Mucosa of descending colon (tissue), 3 donors: Measurements from ENCODE around the gene CCDC187. TPM values are rescaled to one million over a fixed set of nuclear protein-coding genes. Genes with fewer than 3 reads are reported as not detected.

Experiments used
- ATAC-seq: fragments of 200-7000 bp; cut with Tn5 transposase; one replicate; pipeline ENCODE4 v1.9.1; 2020; ENCODE audit warnings: mild to moderate bottlenecking, moderate library complexity
- DNase-seq, 3 donors: peaks; one replicate each; pipeline ENCODE4 v3.0.0-alpha.2; 2020
- H3K36me3 ChIP-seq: fragments of 200-600 bp; one replicate; pipeline ENCODE4 v1.8.0; 2021; ENCODE audit warnings: low read depth, mild to moderate bottlenecking
- H3K4me1 ChIP-seq: fragments of 200-600 bp; one replicate; pipeline ENCODE4 v1.8.0; 2021; ENCODE audit warnings: low read depth, mild to moderate bottlenecking
- H3K4me3 ChIP-seq: fragments of 200-600 bp; one replicate; pipeline ENCODE4 v1.8.0; 2021; ENCODE audit warnings: mild to moderate bottlenecking
- H3K9me3 ChIP-seq: fragments of 200-600 bp; one replicate; pipeline ENCODE4 v1.8.0; 2021; ENCODE audit warnings: mild to moderate bottlenecking
- intact Hi-C, 2 donors: fragments of 100-400 bp; cut with DNase I in 1 of 2; cut with micrococcal nuclease in 1 of 2; formaldehyde crosslinking; loops; one replicate each; pipeline versions ENCODE4 v1.11.0 to v1.11.1; 2022; cut with DNase I, micrococcal nuclease
- total RNA-seq, 3 donors: library from RNA; stranded (reverse); fragmentation: NEBNext Ultra II Directional in 2 of 3; extraction: Animal tissue kit (Norgen Biotek cat#: 25700) in 2 of 3; gene quantifications; one replicate each; pipeline versions ENCODE4 v1.2.1 to v1.2.4, GENCODE V29; 2021 to 2023
- TF ChIP-seq, protein P1 (sequence below): fragments of 200-600 bp; IDR thresholded peaks from one replicate; pipeline ENCODE4 v1.8.0; 2022; ENCODE audit warnings: antibody characterized with exemption, mild to moderate bottlenecking
- donor health status: DM: no; HTN: no; CAD: no; lungs with moderate emphysema.
- donor health status: DM: no; HTN: no; CAD: no.
- donor health status: DM: no; HTN: yes; CAD: no.

Gene CCDC187
- total RNA-seq, 3 donors from 2014 or later = 0.19 to 0.93 (median 0.48) TPM

DNA sequence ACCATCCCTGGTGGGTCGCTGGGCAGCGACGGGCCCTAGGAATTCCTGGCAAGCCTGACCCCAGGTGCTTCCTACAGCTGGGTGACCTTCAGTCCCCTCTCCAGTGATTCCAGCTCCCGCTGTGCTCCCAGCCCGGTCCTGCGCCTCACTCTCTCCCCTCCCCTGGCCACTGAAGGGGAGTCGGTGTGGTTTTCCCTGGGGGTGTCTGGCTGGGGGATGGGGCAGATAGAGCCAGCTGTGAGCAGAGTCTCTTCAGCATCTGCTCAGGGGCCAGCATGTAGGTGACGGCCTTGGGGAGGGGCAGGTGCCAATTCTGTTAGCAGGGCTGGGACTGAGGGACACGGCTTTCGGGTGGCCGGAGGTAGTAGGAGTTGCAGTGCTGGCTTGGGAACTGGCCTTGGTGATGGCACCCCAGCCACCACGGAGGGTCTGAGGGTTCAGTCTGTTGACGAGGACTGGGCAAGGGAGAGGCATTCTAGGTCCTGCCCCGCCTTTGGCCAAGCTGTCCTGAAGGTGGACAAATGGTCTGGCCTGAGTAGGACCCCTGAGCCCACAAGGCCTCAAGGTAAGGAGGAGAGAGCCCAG lies 26.6 kb upstream of the CCDC187 start:
- no peak for ATAC-seq
- TF ChIP-seq, protein P1, sequence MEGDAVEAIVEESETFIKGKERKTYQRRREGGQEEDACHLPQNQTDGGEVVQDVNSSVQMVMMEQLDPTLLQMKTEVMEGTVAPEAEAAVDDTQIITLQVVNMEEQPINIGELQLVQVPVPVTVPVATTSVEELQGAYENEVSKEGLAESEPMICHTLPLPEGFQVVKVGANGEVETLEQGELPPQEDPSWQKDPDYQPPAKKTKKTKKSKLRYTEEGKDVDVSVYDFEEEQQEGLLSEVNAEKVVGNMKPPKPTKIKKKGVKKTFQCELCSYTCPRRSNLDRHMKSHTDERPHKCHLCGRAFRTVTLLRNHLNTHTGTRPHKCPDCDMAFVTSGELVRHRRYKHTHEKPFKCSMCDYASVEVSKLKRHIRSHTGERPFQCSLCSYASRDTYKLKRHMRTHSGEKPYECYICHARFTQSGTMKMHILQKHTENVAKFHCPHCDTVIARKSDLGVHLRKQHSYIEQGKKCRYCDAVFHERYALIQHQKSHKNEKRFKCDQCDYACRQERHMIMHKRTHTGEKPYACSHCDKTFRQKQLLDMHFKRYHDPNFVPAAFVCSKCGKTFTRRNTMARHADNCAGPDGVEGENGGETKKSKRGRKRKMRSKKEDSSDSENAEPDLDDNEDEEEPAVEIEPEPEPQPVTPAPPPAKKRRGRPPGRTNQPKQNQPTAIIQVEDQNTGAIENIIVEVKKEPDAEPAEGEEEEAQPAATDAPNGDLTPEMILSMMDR = no peak
- no peak for DNase-seq
- H3K4me3 ChIP-seq = no peak overlapping the region
- H3K36me3 ChIP-seq = no peaks in the 10 kb centered on the region
- H3K9me3 ChIP-seq = no peaks in the 10 kb centered on the region
- peaks cover 5% of the 10 kb centered on the region for H3K4me1 ChIP-seq
- intact Hi-C loops = no loop called here

DNA sequence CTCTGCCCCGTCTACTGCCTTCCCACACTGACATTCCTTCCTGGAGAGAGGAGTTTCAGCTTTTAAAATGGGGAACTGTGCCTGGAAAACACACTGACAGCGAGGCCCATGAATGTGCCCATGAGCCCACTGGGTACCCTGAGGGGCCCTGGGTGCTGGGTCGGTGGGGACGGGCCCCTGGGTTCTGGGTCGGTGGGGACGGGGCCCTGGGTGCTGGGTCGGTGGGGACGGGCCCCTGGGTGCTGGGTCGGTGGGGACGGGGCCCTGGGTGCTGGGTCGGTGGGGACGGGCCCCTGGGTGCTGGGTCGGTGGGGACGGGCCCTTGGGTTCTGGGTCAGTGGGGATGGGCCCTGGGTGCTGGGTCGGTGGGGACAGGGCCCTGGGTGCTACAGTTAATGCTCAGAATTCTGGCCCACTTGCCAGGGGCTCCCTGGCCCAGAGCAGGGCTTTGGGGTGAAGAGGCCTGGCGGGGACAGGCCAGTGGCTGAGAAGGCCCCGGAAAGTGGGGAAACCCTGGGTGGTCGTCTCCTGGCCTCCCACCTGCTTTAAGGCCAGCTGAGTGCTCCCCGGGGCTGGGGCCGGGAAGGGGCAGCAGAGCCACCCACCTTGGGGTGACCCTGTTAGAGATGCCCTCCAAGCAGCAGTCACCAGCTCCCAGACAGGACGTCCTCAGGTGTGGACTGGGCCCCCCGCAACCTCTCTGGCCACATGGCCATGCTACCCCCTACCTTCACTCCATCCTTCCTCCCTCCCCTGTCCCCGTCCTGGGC lies 25.9 kb upstream of the CCDC187 start:
- H3K36me3 ChIP-seq = no peaks in the 10 kb centered on the region
- DNase-seq (no peak), ATAC-seq (no peak)
- peaks cover 5% of the 10 kb centered on the region for H3K4me1 ChIP-seq
- no peak overlapping the region for H3K4me3 ChIP-seq
- intact Hi-C loops = loop anchor here in 1 of 2 donors (5.0 kb wide), 1 partner anchor 137 kb away; no protein-coding TSS in a partner anchor
- TF ChIP-seq, protein P1 = no peak
- no peaks in the 10 kb centered on the region for H3K9me3 ChIP-seq

DNA sequence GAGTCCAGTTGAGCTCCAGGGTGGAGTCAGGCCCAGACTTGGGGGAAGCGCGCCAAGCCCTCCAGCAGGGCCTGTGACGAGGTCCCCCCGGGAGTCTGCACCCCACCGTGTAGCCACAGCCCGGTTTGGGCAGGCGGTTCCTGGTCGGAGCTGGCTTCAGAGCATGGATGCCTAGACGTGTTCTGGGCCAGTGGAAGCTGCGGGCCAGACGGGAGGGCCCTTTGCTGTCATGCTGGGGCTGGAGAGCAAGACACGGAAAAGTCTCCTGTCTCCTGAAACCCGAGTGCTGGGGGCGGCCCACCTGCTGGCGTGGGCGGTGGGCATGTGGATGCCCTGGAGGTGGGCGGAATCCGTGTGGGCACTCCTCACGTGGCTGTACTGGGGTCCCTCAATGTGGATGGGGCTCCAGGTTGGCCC lies 25.3 kb upstream of the CCDC187 start:
- intact Hi-C loops = loop anchor here in 1 of 2 donors (5.0 kb wide), 1 partner anchor 138 kb away; no protein-coding TSS in a partner anchor
- no peak for ATAC-seq
- H3K4me3 ChIP-seq = no peak overlapping the region

DNA sequence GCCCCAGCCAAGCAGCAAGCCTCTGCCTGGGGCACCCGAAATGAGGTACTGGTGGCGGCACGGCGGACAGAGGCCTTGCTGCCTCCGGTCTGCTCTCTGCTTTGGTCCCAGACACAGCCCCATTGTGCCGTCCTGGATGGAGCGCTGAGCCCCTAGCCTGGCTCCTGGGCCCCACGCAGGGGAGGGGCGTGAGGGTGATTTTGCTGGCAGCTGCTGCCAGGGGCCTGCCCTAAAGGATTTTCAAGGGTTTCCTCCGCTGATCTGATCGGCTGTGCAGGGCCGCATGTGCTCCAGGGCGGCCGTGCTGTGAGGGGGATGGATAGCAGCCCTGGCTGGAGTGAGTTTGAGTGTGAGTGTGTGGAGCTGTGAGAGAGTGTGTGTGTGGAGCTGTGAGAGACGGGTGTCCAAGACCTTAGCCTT lies 24.7 kb upstream of the CCDC187 start:
- Histone ChIP-seq H3K9me3 (no peaks in the 10 kb centered on the region), H3K4me1 (peaks cover 5% of the 10 kb centered on the region), H3K36me3 (no peaks in the 10 kb centered on the region), H3K4me3 (no peak overlapping the region)
- no peak for ATAC-seq
- TF ChIP-seq, protein P1 = no peak
- no peak for DNase-seq
- intact Hi-C loops = loop anchor here in 1 of 2 donors (5.0 kb wide), 1 partner anchor 139 kb away; no protein-coding TSS in a partner anchor

More for the DNA sequence above, 25.3 kb upstream of the CCDC187 start:
- TF ChIP-seq, protein P1 = no peak
- no peak for DNase-seq
- Histone ChIP-seq H3K36me3 (no peaks in the 10 kb centered on the region), H3K4me1 (peaks cover 5% of the 10 kb centered on the region), H3K9me3 (no peaks in the 10 kb centered on the region)

DNA sequence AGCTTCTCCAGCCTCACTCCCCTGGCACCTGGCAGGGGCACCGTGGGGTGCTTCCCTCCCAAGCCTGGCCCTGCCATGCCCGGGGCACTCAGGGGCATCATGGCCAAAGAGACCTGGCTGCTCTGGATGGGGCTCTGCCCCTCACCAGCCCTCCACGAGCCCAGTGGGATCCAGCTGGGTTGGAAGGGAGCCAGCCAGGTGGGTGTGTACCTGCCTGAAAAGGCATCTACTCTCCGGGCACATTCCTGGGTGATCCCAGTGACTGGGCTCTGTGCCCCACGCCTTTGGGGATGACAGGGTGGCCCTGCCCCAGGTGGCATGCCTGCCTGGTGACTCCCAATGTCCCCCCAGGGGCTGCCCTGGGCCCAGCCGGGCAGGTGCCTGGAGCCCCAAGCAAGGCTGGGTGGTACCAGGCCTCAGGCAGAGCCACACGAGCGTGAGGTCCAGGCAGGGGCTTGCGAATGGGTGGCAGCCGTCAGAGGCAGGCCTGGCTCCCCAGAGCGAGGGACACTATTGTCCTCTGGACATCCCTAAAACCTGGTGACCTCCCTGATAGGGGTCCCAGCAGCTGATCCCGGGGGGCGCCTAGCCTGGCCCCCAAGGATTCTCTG lies 24.2 kb upstream of the CCDC187 start:
- H3K9me3 ChIP-seq = no peaks in the 10 kb centered on the region
- DNase-seq (no peak), ATAC-seq (no peak)
- intact Hi-C loops = loop anchor here in 1 of 2 donors (5.0 kb wide), 1 partner anchor 139 kb away; no protein-coding TSS in a partner anchor
- no peaks in the 10 kb centered on the region for H3K36me3 ChIP-seq
- peaks cover 5% of the 10 kb centered on the region for H3K4me1 ChIP-seq
- H3K4me3 ChIP-seq = no peak overlapping the region
- TF ChIP-seq, protein P1 = no peak
